GM21619 (cell line): ENCODE results near the gene ARHGAP10.
"Not testable (repeated sequence)": the region's sequence is repeated elsewhere in the genome, so short reads cannot be mapped to it uniquely, and the experiment has no call there.

Source experiments
- ATAC-seq: cut with Tn5 transposase; IDR thresholded peaks from one replicate; pipeline ENCODE4 v1.9.1; 2021; ENCODE audit not compliant: unreplicated experiment

Gene ARHGAP10

DNA sequence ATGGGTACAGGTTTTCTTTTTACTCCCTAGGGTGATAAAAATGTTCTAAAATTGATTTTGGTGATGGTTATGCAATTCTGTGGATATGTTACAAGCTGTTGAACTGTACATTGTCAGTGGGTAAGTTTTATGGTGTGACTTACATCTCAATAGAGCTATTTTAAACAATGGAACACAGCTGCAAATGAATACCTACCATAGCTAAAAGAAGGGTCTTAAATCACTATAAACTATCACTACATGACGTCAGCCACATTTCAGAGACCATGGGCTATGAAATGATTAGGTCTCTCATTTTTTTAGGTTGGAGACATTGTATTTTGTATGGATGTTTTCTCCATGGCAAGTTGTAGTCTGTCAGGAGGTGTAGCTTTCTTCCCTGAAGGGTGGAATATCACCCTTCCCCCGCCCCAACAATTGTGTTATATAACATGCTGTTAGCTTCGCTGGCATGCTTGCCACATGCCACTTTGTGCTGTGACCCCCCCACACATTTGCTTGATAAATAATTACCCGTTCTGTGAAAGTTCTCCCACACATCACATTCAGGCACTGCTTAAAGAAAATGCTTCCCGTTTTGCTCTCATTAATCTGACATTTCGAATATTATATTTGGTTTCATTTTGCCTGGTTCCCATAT is 159.7 kb downstream of the ARHGAP10 start:
- ATAC-seq: no peak

DNA sequence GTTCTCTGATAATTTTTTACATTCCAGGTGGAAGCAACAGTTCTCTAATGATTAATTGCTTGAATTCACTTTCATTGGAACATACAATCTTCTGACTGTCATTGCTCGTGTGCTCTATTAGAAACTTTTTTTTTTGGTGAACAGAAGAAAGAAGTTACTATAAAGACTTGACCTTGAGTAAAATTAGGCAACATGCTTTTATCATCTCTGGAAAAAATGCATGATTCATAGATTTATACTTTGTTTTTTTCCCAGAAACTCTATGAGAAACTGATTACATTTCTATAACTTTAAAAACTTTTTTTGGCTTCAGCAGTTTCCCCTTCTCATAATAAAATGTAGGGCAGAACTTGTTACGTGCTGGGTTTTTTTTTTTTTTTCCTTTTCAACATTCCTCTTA is 167.6 kb downstream of the ARHGAP10 start:
- no peak for ATAC-seq

DNA sequence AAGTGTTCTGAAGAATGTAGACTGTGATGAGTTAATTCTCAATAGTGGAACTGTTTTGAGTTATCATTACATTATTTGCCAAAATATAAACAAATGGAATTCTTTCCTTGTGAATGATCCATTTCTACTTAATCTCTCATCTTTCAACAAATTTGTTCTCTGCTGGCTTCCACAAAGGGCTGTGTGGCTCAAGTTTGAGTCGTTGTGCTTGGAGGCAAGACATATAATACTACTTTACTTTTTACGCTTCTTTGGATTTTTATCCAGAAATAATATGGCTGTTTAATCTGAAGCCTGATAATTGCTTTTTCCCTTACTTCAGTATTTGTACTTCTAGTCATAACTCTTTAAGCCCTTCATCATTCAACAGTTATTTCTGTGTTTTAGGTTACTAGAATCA is 169.5 kb downstream of the ARHGAP10 start:
- no peak for ATAC-seq

DNA sequence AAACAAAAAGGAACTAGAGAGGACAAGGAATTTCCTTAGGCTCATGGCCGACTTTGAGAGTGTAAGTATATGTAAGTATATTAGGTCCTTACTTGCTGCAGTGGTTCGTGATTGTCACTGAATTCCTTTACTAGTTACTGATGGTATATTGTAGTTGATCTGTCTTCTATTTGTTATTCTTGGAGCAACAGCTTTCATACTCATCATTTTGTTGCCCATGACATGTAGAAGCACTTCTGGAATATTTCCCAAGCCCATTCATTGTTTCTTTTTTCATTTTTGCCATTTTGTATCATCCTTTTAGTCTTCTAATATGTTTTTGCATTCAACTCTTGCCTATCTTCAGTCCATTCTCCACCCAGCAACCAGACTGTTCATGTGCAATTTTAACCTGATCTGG is 170.0 kb downstream of the ARHGAP10 start:
- ATAC-seq: no peak

DNA sequence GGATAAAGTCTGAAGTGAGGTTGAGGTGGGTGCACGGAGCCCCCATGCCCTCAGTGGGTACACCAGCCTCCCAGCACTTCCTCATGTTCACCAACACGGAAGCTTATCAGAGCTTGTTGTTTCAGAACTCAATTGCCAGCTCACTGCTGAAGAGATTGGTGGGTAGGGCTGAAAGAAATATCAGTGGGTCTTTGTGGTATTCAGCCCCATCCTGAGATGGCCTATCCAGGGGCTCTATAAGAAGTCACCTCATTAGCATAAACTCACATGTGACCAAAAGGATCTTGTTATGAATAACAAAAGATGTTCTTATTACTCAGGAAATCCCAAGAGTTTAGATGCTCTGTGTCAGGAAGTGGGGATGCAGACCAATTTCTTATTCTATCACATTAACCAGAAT is 177.3 kb downstream of the ARHGAP10 start:
- ATAC-seq: peak; percentile 45

DNA sequence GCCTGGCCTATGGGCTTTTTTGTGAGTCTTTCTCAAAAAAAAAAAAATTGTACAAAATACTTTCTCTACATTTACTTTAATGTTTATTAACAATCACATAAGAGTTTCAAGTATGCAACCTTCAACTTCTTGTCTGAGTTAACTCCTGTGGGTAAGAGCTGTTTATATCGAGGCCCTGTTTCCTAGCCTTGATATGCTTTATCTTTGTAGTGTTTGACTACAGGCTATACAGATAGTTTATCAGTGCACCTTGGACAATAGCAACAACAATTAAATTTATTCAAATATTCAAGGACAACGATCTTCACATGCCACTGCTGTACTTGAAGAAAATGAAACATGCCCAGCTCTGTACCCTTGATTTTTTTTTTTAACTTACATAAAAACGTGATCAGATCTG is 178.4 kb downstream of the ARHGAP10 start:
- ATAC-seq: no peak

DNA sequence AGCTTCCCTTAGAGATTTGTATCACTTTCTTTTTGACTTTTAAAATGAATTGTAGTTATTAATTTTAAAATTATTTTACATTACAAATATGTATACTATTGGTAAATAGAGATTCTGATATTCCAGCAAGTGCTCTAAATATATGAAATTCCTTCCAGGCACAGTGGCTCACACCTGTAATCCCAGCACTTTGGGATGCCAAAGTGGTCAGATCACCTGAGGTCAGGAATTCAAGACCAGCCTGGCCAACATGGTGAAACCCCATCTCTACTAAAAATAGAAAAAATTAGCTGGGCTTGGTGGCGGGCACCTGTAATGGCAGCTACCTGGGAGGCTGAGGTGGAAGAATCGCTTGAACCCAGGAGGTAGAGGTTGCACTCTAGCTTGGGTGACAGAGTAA is 180.2 kb downstream of the ARHGAP10 start:
- not testable (repeated sequence) for ATAC-seq

DNA sequence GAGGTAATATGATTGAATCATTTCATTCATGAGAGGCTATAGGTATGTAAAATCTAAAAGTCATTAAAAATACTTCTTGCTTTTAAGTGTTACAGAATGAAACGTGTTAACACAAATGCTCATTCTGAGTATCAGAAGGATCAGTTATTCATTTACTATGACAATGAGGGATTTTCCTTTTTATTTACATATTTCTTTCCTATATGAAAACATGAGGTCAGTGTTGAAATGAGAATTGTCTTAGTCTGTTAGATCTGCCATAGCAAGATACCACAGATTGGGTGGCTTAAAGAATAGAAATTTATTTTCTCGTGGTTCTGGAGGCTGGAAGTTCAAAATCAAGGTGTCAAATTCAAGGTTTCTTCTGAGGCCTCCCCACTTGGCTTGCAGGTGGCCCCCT is 181.2 kb downstream of the ARHGAP10 start:
- peak; percentile 53 for ATAC-seq

DNA sequence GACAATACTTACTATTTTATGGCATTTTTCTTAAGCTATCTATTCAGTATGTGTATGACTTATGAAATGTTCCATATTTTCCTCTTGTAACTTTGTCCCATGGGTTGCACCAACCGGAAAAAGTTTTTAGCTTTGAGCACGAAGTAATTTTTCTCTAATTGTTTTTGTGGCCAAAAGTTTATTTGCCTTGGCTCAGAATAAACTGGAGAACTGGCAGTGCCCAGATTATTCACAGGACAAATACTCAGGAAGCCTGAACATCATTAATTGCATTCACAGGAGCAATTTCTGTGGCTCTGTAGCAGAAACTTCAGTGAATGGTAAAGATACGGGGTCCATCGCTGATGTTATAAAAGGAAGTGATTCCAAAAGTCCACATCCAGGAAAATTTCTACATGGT is 184.5 kb downstream of the ARHGAP10 start:
- no peak for ATAC-seq

DNA sequence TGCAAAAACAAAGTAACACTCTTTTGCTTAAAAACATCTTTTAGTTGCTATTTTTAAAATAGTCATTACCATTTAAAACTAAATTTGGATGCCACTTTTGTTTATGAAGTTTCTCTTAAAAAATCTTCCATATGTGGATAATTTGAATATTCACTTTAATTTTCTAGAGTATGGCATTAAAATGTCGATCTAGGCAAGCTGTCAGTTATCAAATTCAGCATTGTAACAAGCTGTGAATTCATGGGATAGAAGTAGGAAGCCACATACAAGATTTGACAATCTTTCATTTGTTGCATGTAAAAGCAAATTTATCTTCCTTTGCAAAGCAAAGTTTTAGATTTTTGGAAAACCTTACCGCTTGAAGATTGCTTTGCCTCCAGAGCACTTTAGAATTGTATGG is 191.5 kb downstream of the ARHGAP10 start:
- no peak for ATAC-seq

DNA sequence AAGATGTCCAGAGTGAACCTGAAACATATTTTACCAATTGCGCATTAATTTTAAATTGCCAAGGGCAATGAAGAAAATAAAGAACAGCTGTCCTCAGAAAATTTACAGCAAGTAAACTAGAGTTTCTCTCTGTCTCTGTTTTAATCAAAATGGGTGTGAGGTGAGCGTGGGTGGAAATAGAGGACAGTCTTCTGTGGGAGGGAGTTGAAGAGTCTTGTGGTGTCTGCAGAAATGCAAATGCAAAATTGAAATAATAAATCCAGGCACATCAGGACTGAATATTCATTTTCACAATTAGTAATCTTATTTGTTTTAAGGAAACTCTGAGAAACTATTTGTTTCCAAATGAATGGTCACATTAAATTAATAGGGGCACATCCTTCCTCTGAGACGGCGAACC is 192.0 kb downstream of the ARHGAP10 start:
- peak; percentile 43 for ATAC-seq

DNA sequence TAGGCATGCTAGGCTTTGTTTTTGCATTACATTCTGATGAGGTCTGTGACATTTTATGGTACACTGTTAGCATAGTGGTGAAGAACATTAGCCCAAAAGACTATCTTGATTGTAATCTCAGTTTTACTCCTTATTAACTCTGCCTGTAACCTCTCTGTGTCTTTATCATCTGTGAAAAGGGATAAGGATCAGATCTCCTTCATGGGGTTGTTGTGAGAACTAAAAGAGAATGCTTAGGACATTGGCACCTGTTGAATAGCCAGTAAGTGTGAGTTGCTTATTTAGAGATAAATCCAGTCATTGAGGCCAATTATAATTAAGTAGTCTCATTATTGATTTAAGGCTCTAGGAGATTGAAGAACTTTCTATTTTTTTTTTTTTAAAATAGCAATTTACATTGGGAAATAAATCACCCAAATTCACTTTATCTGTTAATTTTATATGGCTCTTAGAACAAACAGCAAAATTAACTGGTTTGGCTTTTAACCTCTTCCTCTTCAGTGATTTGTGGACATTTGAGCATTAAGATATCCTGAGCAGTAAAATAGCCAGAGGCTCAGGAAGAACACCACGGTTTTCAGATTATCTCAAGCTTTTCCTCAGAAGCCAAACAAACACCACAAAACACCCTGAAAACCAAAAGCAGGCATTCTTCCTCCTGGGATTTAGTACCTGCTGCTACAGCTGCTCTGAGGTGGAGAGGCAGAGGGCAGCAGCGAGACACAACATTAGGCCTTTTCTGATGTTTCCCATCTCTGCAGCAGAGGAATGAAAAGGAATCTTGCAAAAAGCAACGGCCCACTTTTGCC is 192.9 kb downstream of the ARHGAP10 start:
- ATAC-seq: no peak

DNA sequence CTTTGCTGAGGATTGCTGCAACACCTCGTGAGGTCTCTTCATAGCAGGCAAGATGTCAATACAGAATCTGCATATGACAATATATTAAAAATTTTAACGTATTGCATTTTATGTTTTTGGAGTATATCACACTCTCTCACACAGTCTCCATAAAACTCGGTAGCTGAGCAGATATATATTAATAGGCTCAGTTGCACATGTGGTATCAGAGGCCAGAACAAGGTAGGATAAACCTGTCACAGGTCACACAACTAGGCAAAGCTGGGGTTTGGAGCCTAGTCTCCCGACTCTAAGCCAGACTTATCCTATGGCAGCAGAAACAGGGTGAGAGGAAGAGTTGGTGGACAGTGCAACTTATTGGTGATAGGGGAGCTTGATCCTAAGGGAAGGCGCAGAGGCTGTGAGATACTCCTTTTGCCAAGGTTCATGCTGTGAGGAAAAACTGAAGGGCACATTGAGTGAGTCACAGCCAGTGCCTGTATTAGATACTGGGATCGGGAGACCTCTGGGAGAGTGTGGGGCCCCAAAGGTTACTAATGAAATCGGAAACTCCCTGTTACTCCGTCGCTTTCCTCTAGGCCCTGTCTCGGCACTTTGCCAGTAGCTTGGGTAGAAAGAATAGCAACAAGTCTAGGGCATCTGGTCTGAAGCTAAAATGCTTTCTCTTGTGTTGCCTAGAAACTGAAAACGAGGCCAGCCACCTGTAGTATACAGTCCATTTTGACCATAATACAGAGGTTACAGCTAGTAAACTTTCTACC is 195.7 kb downstream of the ARHGAP10 start:
- no peak for ATAC-seq

DNA sequence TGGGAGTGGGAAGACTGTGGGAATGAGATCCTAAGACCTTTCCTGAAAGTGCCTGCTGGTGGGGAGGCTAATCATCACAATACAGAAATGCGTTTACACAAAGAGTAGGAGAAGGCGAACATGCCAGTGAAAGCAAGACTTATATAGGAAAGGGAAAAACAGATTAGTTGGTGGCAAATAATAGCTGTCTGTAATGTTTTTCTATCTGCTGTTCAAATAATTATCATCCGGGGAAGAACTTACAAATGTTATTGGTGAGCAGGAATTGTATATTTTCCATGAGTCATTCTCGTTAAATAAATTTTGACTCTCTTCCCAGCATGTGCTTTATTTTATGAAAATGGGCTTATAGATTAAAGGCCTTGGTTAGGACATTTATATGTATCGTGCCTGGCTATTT is 196.5 kb downstream of the ARHGAP10 start:
- no peak for ATAC-seq

DNA sequence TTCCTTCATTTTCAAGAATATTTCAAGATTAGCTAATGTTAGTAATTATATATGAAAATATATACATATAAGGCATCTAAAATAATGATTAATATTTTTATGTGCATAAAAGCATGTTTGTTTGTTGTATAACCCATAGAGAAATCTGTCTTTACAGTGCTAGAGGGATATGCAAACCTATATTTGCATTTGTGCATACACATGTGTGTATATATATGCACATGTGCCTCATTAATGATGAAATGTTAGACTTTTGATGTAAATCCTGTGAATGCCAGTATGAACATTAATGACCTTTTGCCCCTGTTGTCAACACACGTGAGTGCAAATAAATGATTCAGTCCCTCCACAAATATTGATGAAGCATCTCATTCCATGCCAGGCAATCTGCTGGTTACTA is 197.9 kb downstream of the ARHGAP10 start:
- no peak for ATAC-seq

DNA sequence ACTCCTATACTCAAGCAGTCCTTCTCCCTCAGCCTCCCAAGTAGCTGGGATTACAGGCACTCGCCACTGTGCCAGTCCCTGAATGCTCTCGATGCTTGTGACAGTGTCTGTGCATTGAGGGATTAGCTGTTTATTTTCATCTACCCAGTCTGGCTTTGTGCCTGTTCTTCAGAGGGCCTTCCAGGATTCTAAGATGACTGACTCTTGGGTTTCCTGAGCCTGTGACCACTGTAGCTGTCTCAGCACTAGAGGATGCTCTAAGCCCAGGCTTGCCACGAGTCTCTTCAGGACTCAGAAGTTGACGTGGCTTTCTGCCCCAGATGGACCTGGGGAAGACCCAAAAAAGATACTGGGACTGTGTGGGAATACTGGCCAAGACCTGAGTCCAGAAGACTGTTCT is 201.4 kb downstream of the ARHGAP10 start:
- ATAC-seq: no peak

DNA sequence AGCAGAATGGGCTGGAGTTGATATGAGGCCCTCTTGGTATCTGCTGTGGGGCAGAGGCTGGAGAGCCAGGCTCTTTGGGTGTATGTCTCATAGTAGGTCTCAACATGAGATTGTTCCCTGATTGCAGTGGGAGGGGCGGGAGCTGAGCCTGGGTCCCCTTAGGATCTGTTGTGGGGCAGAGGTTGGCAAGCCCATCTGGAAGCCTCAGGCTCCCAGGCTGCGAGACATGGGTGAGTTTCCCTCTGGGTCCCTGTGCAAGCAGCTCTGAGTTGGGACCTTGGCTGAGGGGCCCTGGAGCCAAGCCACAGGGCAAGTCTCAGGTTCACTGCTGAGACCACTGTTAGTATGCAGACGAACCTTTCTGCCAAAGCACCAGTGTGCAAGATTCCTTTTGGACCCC is 201.9 kb downstream of the ARHGAP10 start:
- no peak for ATAC-seq

DNA sequence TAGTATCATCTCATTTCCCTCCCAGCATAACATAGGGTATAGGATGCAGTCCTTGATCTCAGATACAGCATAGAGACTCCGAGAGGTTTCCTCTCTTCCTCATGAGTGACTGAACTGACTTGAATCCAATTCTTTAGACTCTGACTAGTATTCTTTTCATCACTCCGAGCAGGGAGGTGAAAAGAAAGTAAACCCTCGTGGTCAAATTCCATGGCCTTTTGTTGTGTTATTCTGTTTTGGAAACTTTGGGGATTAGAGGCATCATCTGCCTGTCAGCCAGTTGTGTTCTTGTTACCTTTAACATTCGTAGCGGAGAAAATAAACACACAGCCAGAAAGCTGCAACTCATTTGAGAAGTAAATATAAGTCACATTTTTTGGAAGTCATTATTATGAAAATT is 206.6 kb downstream of the ARHGAP10 start:
- no peak for ATAC-seq

DNA sequence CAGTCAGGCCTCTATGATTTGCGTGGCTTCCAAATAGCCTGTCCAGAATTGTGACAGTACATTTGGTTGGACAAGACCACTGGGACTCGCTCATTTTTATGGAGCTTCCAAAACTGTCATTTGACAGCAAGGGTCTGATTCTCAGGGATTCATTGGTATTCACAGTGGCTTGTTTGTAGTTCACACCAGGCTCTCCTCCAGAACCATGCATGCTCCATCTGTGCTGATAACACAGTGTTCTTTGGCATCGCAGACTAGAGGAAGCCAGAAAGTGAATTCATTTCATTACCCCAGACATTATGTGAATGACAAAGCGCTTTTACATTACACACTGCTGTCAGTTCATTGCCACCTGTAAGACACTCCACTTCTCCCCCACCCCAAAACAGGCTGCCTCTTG is 208.3 kb downstream of the ARHGAP10 start:
- no peak for ATAC-seq

DNA sequence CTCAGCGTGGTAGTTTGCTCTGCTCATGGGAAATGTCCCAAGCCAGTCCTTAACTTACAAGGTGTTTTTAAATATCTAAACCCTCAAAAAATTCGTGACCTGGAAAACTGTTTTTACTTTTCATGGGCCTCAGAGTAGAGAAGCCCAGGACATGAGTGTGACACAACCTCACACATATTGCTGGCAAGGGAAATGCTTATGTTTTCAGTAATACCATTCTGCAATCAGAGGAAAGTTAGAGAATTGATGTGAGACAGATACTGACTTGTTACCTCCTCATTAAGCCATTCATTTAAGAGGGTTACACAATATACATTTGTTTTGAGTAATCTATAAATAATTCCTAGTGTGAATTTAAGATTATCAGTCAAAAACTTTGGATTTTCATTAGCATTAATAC is 209.5 kb downstream of the ARHGAP10 start:
- no peak for ATAC-seq

DNA sequence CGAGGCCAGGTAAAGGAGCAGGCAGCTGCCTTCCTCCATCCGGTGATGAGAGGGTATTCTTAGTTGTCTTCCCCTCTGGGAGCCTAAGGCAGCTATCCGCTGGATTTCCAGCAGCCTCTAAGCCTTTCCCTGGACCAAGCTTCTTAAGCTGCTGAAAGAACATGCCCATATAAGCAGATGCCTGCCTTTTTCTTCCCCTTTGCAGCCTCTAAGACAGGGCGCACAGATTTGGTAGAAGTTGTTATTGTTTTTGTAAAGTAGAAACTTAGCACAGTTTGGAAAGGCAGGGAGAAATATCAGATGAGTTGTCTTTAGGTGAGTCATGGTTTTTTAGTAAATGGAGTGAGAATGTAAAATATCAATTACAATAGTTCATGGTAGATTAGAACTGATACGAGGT is 210.8 kb downstream of the ARHGAP10 start:
- ATAC-seq: peak; percentile 42

DNA sequence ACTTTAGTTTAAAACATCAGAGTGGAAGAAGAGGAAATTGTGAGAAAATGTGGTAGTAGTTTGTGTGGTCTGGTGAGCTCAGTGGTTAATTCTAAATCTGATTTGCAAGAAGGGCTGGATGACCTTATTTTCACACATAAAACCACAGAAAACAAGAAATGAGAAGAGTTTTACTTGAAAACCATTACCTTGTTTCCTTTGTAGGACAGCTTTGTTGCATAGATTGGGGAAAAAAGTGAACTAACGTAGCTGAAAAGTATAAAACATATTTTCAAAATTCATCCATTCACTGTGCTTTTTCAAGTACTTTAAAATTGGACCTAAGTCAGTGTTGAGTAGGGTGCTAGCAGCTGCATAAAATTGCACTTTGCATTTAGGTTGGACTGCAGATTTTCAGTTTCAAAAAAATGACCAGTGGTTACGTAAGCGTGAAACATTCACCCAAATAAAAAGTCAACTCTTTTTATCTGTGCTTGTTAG is 211.3 kb downstream of the ARHGAP10 start:
- ATAC-seq: peak; percentile 96
